Measurements from ENCODE around the gene SQSTM1. TPM values are rescaled to one million over a fixed set of nuclear protein-coding genes. Genes with fewer than 3 reads are reported as not detected.

The SQSTM1 gene
- total RNA-seq, 4 donors from 2014 or later = 408 to 463 (median 452) TPM

GRCh38 chr5:179886190-179886911, 65.6 kb downstream of the SQSTM1 start:
- WGBS, 2 donors = 82 to 86% methylated on average over 14 of the region's 14 CpGs
- DNase-seq (ENCODE audit: low spot score in 2 of 2) = no peak
- no peak overlapping the region for H3K27ac ChIP-seq
- no peaks in the 10 kb centered on the region for H3K27me3 ChIP-seq
- H3K4me1 ChIP-seq = no peaks in the 10 kb centered on the region
- H3K9me3 ChIP-seq = peaks cover 0 to 22% (median 3%) of the 10 kb centered on the region in 4 donors
- TF ChIP-seq EP300 (IDR thresholded peaks at IDR 0.05) (no peak), POLR2A (IDR thresholded peaks at IDR 0.05) (no peak), CTCF (IDR thresholded peaks at IDR 0.05) (no peak)
- H3K36me3 ChIP-seq = peaks cover 6 to 97% (median 21%) of the 10 kb centered on the region in 3 donors
- no peak overlapping the region for H3K4me3 ChIP-seq

GRCh38 chr5:179887095-179887494, 66.4 kb downstream of the SQSTM1 start:
- Histone ChIP-seq H3K27me3 (no peaks in the 10 kb centered on the region), H3K4me3 (no peak overlapping the region), H3K36me3 (peaks cover 6 to 100% (median 22%) of the 10 kb centered on the region in 3 donors), H3K9me3 (peaks cover 0 to 22% (median 3%) of the 10 kb centered on the region in 4 donors), H3K4me1 (no peaks in the 10 kb centered on the region), H3K27ac (no peak overlapping the region)
- DNase-seq (ENCODE audit: low spot score in 2 of 2) = no peak
- 93 to 94% methylated on average over 11 of the region's 11 CpGs for WGBS, 2 donors
- no peak for TF ChIP-seq CTCF (IDR thresholded peaks at IDR 0.05)

Small RNA genes lying within 50 kb of the gene (small RNA-seq; reads per million reads assigned to genes)
- gene MIR1229 (0.57 reads per million), gene RF00019 (not detected)

Other genes starting within 250 kb of the SQSTM1 start
- 100 to 1,000 TPM; 473 to 711 (median 678) TPM for gene HNRNPH1, start 197.2 kb upstream of the SQSTM1 start, total RNA-seq
- 1 to 10 TPM in 1 of 4 donors, not detected in 3; 1.2 TPM for gene CBY3, start 139.9 kb upstream of the SQSTM1 start, total RNA-seq
- gene CANX, start 121.9 kb upstream of the SQSTM1 start, total RNA-seq = 100 to 1,000 TPM; 258 to 315 (median 272) TPM
- gene MAML1, start 88.1 kb upstream of the SQSTM1 start, total RNA-seq = 10 to 100 TPM; 27.0 to 38.1 (median 31.9) TPM
- 10 to 100 TPM in 2 of 4 donors, 1 to 10 TPM in 2; 7.6 to 38.6 (median 18.4) TPM for gene LTC4S, start 26.9 kb upstream of the SQSTM1 start, total RNA-seq
- gene MGAT4B, start 14.0 kb upstream of the SQSTM1 start, total RNA-seq = 100 to 1,000 TPM in 1 of 4 donors, 10 to 100 TPM in 3; 52.7 to 153 (median 91.0) TPM
- 10 to 100 TPM; 48.5 to 82.4 (median 63.2) TPM for gene MRNIP, start 37.9 kb downstream of the SQSTM1 start, total RNA-seq
- gene TBC1D9B, start 87.0 kb downstream of the SQSTM1 start, total RNA-seq = 100 to 1,000 TPM; 115 to 210 (median 168) TPM

Data from tibial nerve (tissue), 4 donors.